RWPE2 (cell line): ENCODE results near the gene SLC8A2.
A peak's percentile ranks its signal among the peaks of the same experiment; 100 is the strongest.

Experiments
- ATAC-seq: fragments of 200-7000 bp; cut with Tn5 transposase; 3 replicates; pipeline ENCODE4 v1.9.1; 2021; ENCODE audit warnings: low read depth
- DNase-seq: peaks from one replicate; pipeline ENCODE4 v3.0.0-alpha.2; 2020; ENCODE audit warnings: low spot score
- H3K27ac ChIP-seq: fragments of 450-650 bp; 2 replicates; pipeline ENCODE4 v1.5.1; 2017; ENCODE audit warnings: mild to moderate bottlenecking; ENCODE audit not compliant: poor library complexity, severe bottlenecking
- H3K27me3 ChIP-seq: fragments of 250-450 bp; sonication (Bioruptor Pico); 2 replicates; pipeline ENCODE4 v1.5.1; 2021; ENCODE audit warnings: mild to moderate bottlenecking, moderate library complexity; ENCODE audit not compliant: insufficient read depth, poor library complexity, severe bottlenecking
- H3K36me3 ChIP-seq: fragments of 250-450 bp; sonication (Bioruptor Pico); 2 replicates; pipeline ENCODE4 v1.5.1; 2020; ENCODE audit warnings: low read depth, mild to moderate bottlenecking, moderate library complexity
- H3K4me1 ChIP-seq: fragments of 250-450 bp; sonication (Bioruptor Pico); 2 replicates; pipeline ENCODE4 v1.5.1; 2021; ENCODE audit warnings: mild to moderate bottlenecking, moderate library complexity; ENCODE audit not compliant: insufficient read depth, poor library complexity, severe bottlenecking
- H3K4me3 ChIP-seq: fragments of 250-450 bp; sonication (Bioruptor Pico); 2 replicates; pipeline ENCODE4 v1.5.1; 2021; ENCODE audit warnings: mild to moderate bottlenecking, moderate library complexity; ENCODE audit not compliant: severe bottlenecking
- H3K9me3 ChIP-seq: fragments of 250-450 bp; sonication (Bioruptor Pico); 2 replicates; pipeline ENCODE4 v1.5.1; 2021; ENCODE audit warnings: mild to moderate bottlenecking, moderate library complexity; ENCODE audit not compliant: severe bottlenecking
- TF ChIP-seq, protein P1 (sequence below): fragments of 450-650 bp; IDR thresholded peaks from one replicate; pipeline ENCODE4 v1.5.1; 2017; ENCODE audit warnings: mild to moderate bottlenecking, moderate library complexity; ENCODE audit not compliant: poor library complexity, severe bottlenecking

SLC8A2 gene

DNA sequence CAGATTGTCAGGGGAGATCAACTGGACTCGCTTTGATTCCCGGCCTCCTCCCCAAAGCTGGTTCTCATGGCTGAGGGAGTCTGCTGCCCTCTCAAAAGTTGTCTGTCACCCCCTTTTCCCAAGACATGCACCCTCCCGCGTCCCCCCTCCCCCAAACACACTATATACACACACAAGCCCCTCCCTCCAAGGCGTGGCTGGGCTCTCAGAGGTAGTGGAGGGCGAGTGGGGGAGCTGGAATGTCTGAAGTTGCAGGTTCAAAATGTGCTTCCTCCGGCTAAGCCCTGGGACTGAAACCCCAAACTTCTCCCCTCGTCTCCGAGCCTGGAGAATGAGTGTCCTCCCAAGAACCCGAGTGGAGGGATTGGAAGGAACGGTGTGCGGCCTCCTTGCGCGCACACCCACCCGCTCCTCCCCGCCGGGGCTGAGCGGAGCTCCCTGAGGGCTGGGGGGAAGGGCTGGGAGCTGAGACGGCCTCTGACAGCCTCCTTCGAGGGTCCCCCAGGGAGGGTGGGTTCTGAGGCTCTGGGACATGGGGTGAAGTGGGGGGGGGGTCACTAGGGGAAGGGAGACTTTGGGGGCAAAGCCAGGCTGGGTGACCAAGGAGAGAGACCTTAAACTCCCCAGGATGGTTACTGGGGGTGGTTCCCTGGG is 42.4 kb downstream of the SLC8A2 start:
- Histone ChIP-seq H3K27ac (no peak overlapping the region), H3K9me3 (no peaks in the 10 kb centered on the region), H3K4me1 (no peaks in the 10 kb centered on the region), H3K27me3 (peaks cover 4% of the 10 kb centered on the region), H3K4me3 (no peak overlapping the region), H3K36me3 (no peaks in the 10 kb centered on the region)
- TF ChIP-seq, protein P1, sequence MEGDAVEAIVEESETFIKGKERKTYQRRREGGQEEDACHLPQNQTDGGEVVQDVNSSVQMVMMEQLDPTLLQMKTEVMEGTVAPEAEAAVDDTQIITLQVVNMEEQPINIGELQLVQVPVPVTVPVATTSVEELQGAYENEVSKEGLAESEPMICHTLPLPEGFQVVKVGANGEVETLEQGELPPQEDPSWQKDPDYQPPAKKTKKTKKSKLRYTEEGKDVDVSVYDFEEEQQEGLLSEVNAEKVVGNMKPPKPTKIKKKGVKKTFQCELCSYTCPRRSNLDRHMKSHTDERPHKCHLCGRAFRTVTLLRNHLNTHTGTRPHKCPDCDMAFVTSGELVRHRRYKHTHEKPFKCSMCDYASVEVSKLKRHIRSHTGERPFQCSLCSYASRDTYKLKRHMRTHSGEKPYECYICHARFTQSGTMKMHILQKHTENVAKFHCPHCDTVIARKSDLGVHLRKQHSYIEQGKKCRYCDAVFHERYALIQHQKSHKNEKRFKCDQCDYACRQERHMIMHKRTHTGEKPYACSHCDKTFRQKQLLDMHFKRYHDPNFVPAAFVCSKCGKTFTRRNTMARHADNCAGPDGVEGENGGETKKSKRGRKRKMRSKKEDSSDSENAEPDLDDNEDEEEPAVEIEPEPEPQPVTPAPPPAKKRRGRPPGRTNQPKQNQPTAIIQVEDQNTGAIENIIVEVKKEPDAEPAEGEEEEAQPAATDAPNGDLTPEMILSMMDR: no peak
- DNase-seq (no peak), ATAC-seq (no peak)

DNA sequence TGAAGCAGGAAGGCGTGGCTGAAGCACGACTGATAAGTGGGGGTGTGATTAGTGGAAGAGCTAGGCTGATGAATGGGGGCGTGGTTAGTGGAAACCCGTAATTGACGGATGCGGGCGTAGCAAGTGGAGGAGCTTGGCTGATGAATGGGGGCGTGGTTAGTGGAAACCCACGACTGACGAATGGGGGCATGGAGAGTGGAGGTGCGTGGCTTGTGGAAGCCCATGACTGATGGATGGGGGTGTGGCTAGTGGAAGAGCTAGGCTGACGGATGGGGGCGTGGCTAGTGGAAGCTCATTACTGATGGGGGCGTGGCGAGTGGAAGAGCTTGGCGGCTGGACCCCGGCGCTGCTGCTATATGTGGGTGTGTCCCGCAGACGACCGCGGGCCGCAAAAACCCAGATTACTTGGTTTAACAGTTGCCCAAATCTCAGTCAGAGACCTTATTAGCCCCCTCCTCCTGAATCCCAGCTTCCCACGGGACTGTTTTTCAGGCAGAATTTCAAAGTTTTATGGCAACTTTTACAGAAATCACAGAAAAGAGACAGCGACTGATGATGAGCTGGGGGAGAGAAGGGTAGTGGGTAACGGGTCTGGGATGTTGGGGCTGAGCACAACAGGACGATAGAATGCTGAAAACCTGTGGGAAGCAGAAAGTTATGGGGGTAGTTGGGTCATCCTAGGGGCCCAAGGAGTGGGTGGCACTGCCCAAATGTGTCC is 43.4 kb downstream of the SLC8A2 start:
- H3K4me3 ChIP-seq: peak overlapping the region; percentile 1
- H3K27me3 ChIP-seq: peaks cover 13% of the 10 kb centered on the region
- TF ChIP-seq, protein P1: no peak
- no peaks in the 10 kb centered on the region for H3K4me1 ChIP-seq
- DNase-seq (peak; percentile 100), ATAC-seq (peak; percentile 91)
- H3K36me3 ChIP-seq: no peaks in the 10 kb centered on the region
- H3K9me3 ChIP-seq: no peaks in the 10 kb centered on the region
- peak overlapping the region; percentile 29 for H3K27ac ChIP-seq

DNA sequence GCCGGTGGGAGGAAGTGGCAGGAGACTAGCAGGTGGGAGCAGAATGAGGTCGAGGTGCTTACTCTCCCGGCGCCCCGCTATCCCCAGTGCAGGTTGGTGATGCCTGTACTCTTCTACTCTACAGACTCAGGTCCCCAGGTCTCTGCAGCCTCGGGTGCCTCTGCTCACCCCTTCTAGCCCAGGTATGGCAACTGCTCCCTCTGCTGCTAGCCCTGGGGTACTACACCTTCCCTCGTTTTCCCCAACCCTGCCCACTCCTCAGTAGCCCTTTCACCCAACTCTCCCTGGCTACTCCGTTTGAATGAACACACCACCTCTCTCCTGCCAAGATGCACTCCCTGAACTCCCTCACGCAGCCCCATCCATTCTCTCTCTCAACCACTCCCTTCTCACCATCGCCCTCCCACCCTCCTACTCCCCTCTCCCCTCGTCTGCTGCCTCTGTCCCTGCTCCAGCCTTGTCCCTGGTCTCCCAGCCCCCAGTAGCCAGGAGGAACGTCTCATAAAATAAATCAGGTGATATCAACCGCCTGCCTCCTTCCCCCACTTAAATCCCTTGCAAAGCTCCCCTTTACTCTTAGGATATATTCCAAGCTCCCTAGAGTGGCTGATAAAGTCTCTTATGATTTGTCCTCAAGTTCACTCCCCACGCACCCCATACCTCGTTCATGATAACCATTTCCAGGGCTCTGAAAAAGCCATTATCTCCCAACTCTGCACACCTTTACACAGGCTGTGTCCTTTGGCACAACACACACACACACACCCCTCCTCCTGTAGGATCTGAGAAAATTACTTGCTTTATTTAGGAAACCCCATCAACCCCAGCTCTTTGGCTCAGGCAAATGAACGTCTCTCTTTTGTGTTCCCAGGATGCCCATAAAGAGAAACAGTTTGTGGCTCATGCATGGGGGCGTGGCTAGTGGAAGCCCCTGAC is 44.2 kb downstream of the SLC8A2 start:
- no peaks in the 10 kb centered on the region for H3K9me3 ChIP-seq
- ATAC-seq: peak; percentile 62
- DNase-seq: no peak
- H3K4me1 ChIP-seq: no peaks in the 10 kb centered on the region
- H3K27ac ChIP-seq: peak overlapping the region; percentile 29
- peaks cover 22% of the 10 kb centered on the region for H3K27me3 ChIP-seq
- TF ChIP-seq, protein P1: peak; percentile 85
- no peaks in the 10 kb centered on the region for H3K36me3 ChIP-seq
- peak overlapping the region; percentile 1 for H3K4me3 ChIP-seq

DNA sequence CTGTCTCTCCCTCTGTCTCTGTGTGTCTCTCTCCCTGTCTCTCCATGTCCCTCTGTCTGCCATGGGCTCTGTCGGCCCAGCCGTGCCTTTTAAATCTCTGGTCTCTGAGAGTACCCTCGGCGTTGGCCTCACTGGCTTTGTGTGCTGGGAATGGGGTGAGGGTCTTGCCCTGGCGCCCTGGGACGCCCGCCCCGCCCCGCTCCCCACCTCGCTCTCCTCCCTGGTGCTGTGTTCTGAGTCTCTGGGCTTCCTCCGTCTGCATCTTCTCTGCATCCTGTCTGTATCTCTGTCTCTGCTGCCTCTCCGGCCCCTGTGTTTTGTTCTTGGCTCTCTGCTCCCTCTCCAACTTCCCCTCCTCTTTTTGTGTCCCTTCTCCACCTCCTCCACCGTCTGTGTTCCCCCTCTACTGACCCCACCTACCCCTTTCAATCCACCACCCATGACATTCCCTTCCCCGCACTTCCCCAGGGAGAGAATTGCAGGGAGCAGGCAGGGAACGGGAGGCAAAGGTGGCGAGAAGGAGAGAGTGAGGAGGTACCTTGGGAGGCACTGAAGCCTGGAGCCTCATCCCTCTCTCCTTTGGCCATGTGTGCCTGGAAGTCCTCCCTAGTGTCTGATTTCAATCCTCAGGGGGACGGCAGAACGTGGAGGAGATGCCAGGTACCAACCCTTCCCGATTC is 48.4 kb downstream of the SLC8A2 start:
- no peaks in the 10 kb centered on the region for H3K4me1 ChIP-seq

More for the DNA sequence above, 48.4 kb downstream of the SLC8A2 start:
- TF ChIP-seq, protein P1: no peak
- peaks cover 53% of the 10 kb centered on the region for H3K27me3 ChIP-seq
- no peak for ATAC-seq
- DNase-seq: no peak
- H3K27ac ChIP-seq: no peak overlapping the region
- no peaks in the 10 kb centered on the region for H3K9me3 ChIP-seq
- H3K36me3 ChIP-seq: no peaks in the 10 kb centered on the region
- no peak overlapping the region for H3K4me3 ChIP-seq
